DMS53 (cell line): ENCODE results near the gene OTOF.
"Not testable (repeated sequence)": the region's sequence is repeated elsewhere in the genome, so short reads cannot be mapped to it uniquely, and the experiment has no call there.

Experiments used
- DNase-seq: peaks from one replicate; lab custom pipeline; 2025; lab: John Stamatoyannopoulos, UW

The OTOF gene

DNA sequence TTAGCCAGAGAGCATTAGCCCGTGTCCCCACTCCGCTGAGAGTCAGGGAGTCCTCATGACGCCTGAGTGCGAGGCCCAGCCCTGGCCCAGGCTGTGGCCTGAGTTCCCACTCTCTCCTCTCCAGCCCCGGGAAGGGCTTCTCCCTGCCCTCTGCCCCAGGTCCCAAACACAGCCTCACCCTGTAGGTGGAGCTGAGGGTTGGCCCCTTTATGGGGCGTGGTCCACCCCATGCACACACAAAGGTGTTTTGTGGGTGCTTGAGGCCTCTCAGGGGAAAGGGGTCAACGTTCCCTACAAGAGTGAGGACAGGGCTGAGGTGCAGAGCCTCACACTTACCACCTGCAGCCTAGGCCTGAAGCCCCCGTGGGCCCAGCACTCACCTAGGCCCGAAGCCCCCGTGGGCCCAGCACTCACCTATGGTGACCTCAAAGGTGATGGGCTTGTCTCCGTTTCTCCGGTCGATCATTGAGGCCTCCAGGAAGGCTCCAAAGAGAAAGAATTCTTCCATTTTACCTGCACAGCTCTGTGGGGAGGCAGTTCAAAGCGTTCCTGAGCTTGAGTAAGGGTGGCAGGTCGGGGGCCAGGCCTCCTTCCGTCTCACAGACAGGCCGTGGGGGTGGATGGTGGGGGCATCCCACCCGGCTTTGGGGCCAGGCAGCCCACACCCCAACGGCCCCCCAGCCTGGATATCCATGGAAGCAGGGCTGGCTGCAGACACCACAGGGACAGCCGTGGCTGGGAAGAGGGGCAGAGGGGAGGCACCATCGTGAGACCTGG is 2.1 kb upstream of the OTOF start:
- DNase-seq: no peak

DNA sequence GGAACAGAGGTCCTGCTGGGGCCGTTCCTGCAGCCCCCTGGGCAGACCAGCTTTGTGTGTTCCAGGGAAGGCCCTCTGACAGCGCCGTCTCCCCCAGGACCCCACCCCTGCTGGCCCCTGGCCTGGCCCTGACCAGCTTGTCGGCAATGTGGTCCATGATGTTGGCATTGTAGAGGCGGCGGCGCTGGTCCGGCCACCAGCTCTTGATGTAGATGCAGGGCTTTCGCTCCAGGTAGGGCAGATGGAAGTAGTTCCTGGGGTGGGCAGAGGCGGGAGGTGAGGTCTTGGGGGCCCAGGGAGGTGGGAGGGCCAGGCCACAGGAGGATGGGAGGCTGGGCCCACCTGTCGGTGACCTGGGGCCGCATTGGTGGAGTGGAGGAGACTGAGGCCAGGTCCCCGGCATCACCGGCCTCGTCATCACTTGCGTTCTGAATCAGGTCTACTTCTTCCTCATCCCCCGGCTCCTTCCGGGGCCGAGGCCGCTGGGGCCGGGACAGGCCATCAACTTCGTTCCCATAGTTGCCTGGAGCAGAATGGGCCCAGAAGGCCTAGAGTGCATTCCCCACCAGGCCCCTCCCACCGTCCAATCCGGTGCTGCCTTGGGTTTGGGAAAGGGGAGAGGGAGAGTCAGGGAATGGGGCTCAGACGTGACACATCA is 1.3 kb upstream of the OTOF start:
- DNase-seq: no peak

DNA sequence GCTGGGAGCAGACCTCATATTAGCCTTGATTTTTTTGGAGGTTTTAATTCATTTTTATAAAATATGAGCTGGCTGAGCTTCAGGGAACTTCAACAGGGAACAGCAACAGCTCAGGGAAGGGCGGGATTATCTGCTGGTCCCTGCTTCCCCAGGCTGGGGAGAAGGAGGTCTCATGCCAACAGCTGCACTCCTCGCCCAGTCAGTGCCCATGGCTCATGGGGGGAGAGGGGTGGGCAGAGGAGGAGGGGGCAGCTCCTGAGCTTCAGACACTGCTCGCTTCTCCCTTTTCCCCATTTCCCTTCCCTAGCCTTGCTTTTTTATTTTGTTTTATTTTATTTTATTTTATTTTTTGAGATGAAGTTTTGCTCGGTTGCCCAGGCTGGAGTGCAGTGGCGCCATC is 442 bp upstream of the OTOF start:
- DNase-seq: no peak

DNA sequence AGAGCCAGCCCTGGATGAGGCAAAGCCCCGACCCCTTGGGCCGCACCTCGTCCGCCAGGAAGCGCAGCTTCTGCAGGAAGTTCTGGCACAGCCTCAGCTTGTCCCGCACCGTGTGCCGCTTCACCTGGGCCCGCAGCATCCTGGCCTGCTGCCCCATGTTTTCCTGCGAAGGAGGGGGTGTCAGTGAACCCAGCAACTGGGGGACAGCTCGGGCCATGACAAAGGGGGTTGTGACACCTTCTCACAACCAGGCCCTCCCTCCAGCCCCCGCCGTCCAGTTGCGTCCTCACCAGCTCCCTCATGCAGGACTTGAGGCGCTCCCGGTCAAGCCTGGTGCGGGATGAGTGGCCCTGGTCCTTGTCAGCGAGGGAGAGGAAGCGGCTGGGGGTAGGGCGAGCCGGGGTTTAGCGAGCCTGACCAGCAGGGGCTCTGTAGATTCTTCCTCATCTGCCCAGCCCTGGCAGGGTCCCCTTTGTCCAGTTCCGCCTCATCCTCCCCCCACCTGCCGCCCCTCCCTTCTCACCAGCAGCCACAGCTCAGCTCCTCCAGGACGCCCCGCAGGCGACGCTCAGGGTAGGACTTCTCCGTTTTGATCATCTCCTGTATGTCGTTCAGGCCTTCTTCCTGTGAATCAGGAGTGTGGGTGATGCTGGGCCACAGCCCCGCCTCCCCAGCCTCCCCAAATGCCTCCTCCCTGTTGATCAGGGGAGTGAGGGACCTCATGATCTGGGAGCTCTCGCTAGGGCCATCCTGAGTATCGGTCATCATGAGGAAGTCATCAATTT is 606 bp downstream of the OTOF start:
- peak; percentile 35 for DNase-seq

DNA sequence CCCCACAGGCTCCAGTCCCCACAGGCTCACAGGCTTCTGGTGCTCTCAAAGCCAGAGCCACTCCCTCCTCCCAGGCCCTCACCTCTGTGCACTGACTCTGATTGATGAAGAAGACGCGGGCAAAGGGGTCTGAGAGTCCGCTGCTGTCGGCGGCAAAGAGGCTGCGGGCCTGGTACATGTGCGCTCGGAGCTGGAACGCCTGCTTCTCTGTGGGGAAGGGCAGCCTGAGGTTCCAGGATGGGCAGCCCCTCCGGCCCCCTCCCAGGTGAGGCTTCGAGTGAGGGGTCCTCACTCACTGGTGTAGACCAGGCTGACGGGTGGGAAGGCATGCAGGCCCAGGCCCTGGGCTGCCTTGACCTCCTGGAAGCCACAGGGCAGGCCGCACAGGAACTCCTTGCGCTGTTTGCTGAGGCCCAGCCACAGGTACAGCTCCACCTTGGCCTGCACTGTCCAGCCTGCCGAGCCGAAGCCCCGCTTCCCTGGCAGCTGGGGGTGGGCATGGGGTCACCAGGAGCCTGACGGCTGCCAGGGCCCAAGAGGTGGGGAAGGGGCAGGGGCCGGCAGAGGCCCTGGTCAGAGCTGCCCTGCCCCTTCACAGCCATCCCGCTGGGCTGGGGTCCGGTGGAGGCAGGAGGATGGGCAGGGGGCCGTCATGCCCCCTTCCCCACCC is 2.0 kb downstream of the OTOF start:
- no peak for DNase-seq

DNA sequence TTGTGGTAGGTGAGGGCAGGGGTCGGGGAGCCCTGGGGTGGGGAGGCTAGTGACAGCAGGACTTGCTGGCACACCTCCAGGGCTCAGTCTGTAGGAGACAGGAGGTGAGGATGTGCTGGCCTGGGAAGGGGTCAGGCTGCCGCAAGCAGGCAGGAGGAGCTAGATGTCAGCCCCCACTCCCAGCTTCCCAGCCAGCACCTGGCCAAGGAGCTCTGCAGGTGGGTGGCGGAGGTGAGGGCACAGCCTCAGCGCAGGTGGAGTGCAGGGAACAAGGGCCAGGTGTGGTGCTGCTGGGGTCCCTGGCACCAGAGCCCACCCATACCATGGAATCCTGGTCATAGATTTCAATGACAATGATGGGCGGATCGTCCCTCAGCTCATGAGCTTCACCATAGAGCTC is 2.9 kb downstream of the OTOF start:
- no peak for DNase-seq

DNA sequence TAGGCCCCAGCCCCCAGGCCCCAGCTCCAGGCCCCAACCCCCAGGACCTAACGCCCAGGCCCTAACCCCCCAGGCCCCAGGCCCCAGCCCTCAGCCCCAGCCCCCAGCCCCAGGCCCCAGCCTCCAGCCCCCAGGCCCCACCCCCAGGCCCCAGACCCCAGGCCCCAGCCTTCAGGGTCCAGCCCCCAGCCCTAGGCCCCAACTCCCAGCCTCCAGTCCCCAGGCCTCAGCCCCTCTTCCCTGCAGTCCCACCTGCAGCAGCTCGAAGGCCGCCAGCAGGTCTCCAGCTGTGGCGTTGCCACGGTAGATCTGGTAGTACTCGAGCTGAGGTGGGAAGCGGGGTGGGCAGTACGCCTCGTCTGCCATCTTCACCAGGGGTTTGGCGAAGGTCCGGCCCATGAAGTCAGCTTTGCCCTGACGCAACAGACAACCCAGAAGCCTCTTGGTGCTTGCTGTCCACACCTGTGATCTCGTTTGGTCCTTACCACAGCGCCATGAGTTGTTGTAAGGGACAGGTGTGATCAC is 3.6 kb downstream of the OTOF start:
- DNase-seq: no peak

DNA sequence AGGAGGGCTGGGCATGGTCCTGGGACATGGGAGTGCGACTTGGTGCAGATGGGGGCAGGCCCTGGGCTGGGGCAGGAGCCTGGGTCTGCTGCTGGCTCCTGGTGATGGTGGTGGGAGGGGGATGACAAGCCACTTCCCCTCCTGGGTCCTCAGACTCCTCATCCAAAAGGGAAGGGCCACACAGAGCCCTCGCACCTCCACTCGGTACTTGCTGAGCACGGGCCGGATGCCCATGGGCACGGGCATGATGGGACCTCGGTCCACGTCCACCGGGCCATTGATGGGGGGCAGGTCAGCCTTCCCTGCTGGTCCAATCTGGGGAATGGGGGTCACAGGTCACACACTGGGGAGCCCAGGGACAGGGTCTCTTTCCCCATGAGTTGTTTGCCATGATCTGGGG is 4.1 kb downstream of the OTOF start:
- DNase-seq: no peak

DNA sequence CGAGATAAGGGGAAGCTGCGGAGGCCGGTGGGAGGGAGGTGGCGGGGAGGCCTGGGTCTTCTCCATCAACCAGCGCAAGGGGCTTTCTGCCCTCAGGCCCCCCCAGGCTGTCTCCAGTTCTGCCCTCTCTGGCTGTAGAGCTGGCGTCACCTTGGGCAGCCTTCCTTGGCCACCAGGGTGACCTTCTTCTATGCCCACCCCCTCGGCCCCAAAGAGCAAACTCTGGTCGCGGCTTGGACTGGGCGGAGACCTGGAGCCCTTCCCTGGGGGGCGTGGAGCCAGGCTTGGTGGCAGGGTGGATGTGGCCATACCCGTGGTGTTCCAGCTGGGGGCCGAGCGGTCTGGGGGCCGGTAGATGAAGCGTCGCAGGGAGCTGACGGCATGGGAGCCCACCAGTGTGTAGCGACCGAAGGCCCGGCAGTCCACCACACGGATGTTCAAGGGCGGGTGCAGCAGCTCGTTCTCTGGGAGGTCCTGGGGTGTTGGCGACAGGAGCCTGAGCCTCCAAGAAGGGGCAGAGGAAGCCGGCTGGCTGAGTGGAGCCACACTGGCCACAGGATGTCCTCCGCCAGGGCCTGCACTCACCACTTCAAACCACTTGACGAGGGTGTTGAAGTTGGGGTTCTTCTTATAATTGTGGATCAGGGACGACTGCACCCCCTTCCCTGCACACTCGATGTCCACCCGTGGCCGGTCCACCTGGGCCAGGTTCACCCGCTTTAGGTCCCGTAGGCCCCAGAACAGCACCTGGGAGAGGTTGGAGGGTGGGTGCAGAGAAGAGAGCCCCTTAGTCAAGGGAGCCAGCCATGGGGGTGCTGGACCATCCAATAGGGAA is 4.9 kb downstream of the OTOF start:
- DNase-seq: no peak

DNA sequence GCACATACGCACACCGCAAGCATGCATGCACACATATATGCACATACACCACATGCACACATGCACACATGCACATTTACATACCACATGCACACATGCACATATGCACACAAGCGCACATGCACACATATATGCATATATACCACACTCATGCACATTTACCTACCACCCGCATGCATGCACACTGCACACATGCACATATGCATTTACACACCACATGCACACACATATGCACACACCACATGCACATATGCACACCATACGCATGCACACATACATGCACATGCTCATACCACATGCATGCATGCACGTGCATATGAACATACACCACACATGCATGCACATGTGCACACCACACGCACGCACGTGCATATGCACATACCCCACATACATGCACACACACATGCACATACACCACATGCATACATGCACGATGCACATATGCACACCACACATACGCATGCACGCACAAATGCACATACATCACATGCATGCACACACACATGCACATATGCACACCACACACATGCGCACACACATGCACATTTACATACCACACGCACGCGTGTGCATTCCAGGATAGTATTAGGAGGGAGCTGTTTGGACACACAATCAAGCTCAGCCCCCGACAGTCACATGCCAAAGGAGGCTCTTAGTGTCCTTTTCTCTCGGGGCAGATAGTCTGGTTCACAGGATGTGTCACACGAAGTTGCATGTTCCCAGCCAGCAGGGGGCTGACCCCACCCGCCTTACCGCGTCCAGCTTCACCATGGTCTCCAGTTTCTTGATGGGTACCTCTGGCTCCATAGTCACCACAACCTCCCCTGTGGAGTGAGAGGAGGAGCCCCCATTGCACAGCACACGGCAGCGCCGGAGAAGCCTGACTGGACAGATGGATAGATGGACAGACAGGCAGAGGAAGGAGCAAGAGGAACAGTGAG is 5.9 kb downstream of the OTOF start:
- DNase-seq: peak; percentile 27

DNA sequence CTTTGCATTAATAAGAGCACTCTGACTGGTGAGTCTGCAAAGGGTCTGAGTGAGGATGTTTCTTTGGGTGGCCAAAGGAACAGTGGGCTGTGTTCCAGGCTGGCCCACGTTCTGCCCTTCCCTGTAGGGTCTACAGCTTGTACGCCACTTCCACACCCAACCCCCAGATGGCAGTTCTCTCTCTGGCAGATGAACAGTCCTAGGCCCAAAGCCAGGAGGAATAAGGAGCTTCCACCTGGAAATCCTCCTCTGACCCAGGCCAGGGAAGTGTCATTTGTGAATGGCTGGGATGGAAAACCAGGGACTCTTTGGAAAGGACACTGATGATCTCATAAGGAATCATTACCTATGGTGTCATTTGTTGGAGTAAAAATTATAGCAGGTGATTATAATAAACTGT is 6.6 kb downstream of the OTOF start:
- DNase-seq: peak; percentile 7

DNA sequence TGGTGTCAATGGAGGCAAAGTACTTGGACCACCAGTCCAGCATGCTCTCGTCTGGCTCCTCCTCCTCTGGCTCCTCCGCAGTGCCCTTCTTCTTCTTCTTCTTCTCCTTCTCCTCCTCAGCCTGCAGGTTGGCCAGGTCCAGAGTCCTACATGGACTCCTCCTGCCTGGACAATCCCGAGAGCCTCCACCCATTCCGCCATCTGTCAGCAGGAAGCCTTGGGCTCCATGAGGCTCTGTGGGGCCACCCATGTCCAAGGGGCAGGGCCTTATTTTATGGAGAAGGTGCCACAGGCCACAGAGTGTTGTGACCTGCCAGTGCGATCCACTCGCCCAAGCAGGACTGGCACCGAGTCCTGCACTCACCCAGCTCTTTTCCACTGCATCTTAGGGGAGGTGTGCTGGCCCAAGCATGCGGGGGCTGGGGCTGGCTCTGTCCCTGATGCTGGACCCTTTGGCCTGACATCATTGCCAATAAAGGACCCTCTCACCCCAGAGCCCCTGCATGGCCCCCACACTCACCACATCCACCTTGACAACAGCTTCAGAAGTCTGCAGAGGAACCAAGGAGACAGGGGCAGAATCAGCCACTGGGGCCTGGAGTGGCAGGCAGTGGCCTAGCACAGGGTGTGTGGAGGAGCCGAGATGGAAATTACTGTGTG is 7.2 kb downstream of the OTOF start:
- no peak for DNase-seq

DNA sequence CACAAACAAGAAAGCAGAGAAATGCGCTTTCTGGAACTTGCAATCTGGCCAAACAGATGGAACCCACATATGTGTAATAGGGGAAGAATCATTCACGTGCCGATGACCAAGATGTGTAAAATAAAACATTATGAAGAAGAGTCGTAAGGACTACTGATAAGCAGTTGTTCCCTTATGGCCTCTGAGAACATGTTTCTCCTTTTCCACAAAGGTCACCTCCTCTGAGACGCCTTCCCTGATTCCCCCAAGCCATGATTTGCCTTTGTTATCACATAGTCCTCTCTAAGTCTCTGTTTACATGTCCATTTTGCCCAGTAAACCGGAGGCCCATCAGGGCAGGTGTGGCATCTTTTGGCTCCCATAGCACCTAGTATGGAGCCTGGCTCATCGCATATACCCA is 8.0 kb downstream of the OTOF start:
- no peak for DNase-seq

DNA sequence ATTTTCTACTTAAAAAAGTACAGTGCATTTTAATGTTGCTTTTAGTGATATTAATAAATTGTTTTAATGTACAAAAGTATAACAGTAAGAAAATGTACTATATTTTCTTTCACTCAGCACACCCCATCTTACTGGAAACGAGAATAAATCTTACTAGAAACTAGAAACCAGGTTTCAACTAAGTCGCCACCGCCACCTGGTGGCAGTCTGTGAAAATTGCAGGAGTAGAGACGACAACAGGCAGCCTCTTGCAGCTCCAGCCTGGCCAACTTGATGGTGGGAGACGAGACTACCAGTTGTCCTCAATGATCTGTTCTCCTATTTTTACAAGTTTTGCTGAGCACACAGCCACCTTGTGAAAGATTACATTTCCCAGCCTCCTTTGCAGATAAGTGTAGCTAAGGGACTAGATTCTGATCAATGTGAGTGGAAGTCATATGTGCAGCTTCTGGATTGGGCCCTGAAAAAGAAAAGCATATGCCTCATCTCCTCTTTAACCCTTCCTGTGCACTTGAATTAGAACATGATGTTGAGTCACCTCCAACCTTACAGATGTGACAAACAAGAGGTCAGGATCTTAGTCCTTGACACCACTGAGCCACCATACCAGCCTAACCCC is 8.7 kb downstream of the OTOF start:
- peak; percentile 80 for DNase-seq

DNA sequence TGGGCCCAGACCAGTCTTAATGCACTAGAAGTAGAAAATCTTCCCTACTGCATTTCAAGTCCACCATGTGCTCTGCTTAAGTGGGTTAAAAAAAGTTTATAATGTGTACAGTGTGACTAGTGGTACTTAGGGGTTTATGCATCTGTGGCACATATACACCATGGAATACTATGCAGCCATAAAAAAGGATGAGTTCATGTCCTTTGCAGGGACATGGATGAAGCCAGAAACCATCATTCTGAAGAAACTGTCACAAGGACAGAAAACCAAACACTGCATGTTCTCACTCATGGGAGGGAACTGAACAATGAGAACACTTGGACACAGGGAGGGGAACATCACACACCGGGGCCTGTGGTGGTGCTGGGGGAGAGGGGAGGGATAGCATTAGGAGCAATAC is 9.4 kb downstream of the OTOF start:
- not testable (repeated sequence) for DNase-seq

DNA sequence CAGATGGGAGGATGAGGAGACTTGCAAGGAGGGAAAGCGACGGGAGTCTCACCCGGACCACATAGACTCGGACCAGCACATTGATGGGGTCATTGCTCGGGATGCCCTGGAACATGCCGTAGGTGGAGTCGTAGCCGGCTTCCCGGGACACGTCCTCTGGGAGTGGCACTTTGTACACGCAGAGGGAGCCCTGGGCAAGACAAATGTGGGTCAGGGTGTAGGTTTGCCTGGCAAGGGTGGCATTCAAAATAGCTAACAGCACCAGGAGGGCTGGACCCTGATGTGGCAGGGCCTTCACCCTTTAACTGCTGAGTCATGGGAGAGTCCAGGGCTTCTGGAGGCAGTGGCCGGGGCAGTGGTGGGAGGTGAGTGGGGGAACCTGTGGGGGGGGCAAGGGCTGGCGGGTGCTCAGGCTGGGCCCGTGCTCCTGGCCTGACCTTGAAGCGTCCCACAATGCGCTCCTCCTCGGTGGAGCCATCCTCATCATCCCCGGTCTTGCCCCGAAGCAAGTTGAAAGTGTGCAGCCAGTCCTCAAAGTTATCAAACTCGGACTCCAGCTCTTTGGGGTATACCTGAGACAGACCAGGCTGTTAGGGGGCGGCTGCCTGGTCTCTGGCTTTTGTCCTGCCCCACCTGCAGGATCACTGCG is 11.1 kb downstream of the OTOF start:
- no peak for DNase-seq

DNA sequence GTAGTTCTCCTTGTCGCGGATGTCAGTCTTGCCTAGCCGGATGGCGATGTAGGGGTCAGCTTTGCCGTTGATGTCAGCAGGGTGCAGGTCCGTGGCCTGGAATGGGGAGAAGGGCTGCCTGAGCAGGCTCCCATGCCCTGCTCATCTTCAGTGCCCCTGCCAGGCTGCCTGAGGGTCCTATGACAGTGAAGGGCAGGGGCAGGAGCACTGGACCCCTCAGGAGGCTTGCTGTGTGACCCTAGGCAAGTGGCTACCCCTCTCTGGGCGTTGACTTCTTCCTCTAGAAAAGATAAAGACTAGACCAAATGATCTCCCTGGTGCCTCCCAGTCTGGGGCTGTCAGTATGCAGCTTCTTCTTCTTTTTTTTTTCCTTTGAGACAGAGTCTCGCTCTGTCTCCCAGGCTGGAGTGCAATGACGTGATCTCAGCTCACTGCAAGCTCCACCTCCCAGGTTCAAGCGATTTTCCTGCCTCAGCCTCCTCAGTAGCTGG is 11.9 kb downstream of the OTOF start:
- DNase-seq: no peak

DNA sequence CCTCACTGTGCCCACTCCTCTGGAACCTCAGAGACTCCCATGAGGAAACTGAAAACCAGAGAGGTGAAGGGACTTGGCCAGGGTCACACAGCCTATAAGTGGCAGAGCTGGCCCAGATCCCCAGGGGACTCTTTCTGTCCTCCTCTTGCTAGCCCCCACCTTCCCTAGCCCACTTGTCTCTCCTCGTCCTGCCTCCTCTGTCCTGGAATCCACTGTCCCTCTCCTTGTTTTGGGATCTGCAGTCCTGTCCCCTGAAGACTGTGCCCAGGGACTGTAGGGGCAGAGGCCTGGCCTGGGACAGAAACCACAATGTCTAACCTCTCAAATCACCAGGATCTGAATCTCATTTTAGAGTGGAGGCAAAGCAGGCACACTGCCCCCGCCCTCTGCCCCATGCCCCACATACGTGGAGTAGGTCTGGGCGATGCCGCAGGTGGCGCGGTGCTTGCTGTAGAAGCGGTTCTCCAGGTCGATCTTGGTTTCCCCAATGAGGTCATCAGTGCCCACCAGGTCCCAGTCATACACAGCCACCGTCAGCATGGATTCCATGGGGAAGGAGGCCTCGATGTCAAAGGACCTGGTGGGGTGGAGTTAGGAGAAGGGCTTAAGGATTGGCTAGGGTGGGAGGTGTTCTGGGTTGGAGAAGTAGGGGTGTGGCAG is 12.5 kb downstream of the OTOF start:
- DNase-seq: no peak
